BJ (cell line): Measurements from ENCODE around the gene FAM83G. TPM values are rescaled to one million over a fixed set of nuclear protein-coding genes. Genes with fewer than 3 reads are reported as not detected.

Experiments
- CTCF ChIA-PET: fragments of 350-600 bp; formaldehyde crosslinking; extraction: SDS; loops from one replicate; lab custom pipeline; 2021; ENCODE audit warnings: antibody characterized with exemption, inconsistent platforms; lab: Yijun Ruan, JAX
- POLR2A ChIA-PET: fragments of 300-600 bp; sonication (Branson Sonifier 250); formaldehyde crosslinking; extraction: SDS; loops from one replicate; lab custom pipeline; 2021; ENCODE audit warnings: antibody characterized with exemption; lab: Charles Lee
- DNase-seq: peaks from one replicate; pipeline ENCODE4 v3.0.0-alpha.2; 2011; ENCODE audit warnings: low read depth
- H3K27me3 ChIP-seq: 2 replicates; pipeline ENCODE4 v1.6.0; 2011; ENCODE audit warnings: low read length; ENCODE audit not compliant: control insufficient read depth, insufficient read depth
- H3K36me3 ChIP-seq: 2 replicates; pipeline ENCODE4 v1.5.1; 2011; ENCODE audit warnings: low read length; ENCODE audit not compliant: control insufficient read depth, insufficient read depth
- H3K4me3 ChIP-seq: 2 replicates; pipeline ENCODE4 v1.5.1; 2011; ENCODE audit warnings: low read depth, mild to moderate bottlenecking, control low read depth, low read length
- polyA plus RNA-seq: library from polyadenylated mRNA; depleted of rRNA; stranded (reverse); fragments of >200 nt; gene quantifications from 2 replicates; pipeline ENCODE4 v1.2.3, GENCODE V29; 2011
- TF ChIP-seq, protein P1 (sequence below): IDR thresholded peaks from 2 replicates; pipeline ENCODE4 v1.5.1; 2011; ENCODE audit warnings: low read depth, mild to moderate bottlenecking, control low read depth, inconsistent platforms, low read length, moderate library complexity; ENCODE audit not compliant: insufficient read depth

FAM83G gene
- polyA plus RNA-seq, 1 experiment: 10.3 TPM

DNA sequence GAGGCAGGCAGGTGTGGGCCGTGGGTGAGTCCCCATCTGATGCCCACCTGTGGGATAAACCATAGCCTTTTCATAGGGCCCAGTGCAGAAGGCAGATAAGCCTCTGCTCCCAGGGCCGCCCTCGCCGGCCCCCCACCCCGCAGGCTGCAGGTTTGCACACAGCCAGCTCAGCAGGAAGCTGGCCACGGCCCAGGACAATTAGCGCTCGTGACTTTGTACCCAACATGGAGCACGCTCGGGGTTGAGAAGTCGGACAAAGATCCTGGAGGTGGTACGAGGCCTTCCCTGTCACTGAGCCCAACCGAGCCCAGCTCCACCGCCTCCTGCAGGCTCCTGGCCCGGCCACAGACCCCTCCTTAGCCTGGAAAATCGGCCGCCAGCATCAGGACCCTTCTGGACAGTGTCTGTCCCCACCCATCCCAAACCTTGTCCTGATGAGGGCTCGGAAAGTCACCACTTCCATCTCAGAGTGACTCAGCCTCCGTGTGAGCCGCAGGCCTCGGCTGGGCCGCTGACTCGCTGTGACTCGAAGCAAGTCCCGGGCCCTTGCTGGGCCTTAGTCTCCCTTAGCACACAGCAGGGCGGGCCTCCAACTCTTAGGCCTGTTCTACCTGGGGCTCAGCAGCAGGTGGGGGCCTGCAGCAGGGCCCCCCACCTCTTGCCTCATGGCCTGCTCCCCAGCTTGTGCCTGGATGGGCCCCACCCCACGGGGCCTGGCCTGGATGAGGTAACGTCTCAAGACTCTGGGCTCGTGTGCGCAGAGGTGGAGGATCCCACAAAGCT, 22.7 kb downstream of the FAM83G start:
- H3K27me3 ChIP-seq: no peaks in the 10 kb centered on the region
- peaks cover 29% of the 10 kb centered on the region for H3K36me3 ChIP-seq
- no peak for DNase-seq
- CTCF ChIA-PET: interaction anchor here (1.0 to 2.0 kb wide), 2 partner anchors 11 to 22 kb away, joined by 3 to 4 read pairs; partner anchors contain the start of gene FAM83G
- POLR2A ChIA-PET: interaction anchor here (0.5 kb wide), 1 partner anchor 124 kb away, joined by 4 read pairs; the partner anchor contains the start of gene PRPSAP2
- no peak overlapping the region for H3K4me3 ChIP-seq
- TF ChIP-seq, protein P1, sequence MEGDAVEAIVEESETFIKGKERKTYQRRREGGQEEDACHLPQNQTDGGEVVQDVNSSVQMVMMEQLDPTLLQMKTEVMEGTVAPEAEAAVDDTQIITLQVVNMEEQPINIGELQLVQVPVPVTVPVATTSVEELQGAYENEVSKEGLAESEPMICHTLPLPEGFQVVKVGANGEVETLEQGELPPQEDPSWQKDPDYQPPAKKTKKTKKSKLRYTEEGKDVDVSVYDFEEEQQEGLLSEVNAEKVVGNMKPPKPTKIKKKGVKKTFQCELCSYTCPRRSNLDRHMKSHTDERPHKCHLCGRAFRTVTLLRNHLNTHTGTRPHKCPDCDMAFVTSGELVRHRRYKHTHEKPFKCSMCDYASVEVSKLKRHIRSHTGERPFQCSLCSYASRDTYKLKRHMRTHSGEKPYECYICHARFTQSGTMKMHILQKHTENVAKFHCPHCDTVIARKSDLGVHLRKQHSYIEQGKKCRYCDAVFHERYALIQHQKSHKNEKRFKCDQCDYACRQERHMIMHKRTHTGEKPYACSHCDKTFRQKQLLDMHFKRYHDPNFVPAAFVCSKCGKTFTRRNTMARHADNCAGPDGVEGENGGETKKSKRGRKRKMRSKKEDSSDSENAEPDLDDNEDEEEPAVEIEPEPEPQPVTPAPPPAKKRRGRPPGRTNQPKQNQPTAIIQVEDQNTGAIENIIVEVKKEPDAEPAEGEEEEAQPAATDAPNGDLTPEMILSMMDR: no peak

DNA sequence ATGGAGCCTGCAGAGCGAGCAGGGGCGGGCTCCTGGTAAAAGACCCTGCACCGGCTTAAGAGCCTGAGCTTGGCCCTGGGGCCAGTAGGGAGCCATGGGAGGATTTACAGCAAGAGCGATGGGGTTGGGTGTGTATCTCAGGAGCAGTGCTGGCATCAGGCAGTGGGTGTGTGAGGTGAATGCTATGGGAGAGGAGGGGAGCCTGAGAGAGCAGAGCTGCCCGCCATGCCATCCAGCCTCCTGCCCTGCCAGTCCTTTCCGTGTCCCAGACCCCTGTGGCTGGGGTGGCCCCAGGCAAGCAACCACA, 23.3 kb downstream of the FAM83G start:
- TF ChIP-seq, protein P1: no peak
- H3K4me3 ChIP-seq: no peak overlapping the region
- peaks cover 31% of the 10 kb centered on the region for H3K36me3 ChIP-seq
- ChIA-PET CTCF (interaction anchor here (1.0 kb wide), 1 partner anchor 10 kb away, joined by 3 read pairs; no protein-coding TSS in a partner anchor), POLR2A (no interaction called here)
- no peak for DNase-seq
- H3K27me3 ChIP-seq: no peaks in the 10 kb centered on the region

DNA sequence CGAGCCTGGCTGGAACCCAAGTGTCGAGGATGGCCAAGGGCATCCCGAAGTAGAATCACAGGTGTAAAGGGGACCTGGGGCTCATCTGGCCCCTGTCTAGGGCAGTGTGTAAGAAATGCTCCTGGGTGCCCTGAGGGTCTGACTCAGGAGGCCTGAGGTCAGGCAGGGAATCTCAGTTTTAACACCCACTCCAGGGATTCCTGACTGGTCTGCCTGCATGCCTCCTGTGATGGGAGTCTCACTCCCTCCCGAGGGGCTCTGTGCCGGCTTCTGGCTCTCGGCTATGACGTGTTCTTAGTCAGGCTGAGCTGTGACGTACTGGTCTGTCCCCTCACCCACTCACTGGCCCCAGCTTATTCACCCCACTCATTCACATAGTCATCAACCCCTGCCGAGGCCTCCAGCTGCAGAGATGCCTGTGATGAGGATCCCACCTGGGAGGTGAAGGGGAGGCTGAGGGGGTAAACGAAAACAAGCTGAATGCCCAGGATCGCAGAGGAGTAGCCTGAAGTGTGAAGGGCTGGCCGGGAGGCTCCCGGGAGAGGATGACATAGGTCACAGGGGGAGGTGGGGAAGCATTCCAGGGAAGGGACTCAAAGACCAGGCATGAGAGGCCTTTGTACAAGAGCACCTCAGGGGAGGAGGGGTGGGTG, 23.8 kb downstream of the FAM83G start:
- ChIA-PET POLR2A (no interaction called here), CTCF (interaction anchor here (1.0 to 1.1 kb wide), 2 partner anchors 10 to 11 kb away, joined by 3 to 4 read pairs; no protein-coding TSS in a partner anchor)
- no peak for DNase-seq
- peaks cover 31% of the 10 kb centered on the region for H3K36me3 ChIP-seq
- H3K4me3 ChIP-seq: no peak overlapping the region
- TF ChIP-seq, protein P1: no peak
- no peaks in the 10 kb centered on the region for H3K27me3 ChIP-seq

DNA sequence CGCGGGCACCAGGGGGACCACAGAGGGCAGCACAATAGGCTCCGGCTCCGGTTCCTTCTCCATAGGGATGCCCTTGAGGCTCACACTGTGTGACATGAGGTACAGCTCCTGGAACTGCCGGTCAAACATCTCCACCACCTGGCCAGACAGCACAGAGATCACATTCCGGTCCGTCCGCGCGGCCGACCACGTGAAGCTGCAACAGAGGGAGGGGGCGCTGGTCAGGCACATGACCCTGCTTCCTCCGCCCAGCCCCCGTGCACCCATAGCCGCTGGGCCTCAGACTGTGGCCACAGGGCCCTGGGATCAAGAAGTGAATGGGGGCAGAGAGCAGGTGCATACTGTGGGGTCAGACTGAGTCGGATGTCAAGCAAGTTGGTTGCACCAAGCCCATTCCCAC, 25.9 kb downstream of the FAM83G start:
- DNase-seq: no peak
- TF ChIP-seq, protein P1: no peak
- CTCF ChIA-PET: interaction anchor here (1.0 kb wide), 1 partner anchor 17 kb away, joined by 3 read pairs; no protein-coding TSS in a partner anchor
- Histone ChIP-seq H3K27me3 (no peaks in the 10 kb centered on the region), H3K36me3 (peaks cover 31% of the 10 kb centered on the region), H3K4me3 (no peak overlapping the region)
- POLR2A ChIA-PET: no interaction called here

DNA sequence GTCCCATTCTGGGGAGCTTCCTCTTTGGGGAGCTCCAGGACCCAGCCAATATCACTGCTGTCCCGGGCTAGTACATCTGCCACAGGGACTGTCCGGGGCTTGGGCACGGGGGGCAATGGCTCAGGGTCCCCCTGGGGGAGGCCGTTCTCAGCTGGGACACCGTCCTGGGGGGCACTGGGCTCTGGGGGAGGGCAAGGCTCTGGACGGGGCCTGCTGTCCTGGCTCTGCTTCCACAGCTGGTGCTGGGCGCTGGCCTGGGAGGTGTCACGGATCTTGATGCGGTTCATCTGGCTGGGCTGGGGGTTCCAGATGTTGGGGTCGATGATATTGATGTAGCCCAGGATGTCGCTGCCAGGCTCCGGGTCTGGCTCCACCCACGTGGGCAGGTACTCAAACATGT, 26.5 kb downstream of the FAM83G start:
- DNase-seq: no peak
- CTCF ChIA-PET: no interaction called here

More for the DNA sequence above, 26.5 kb downstream of the FAM83G start:
- TF ChIP-seq, protein P1: no peak
- no peak overlapping the region for H3K4me3 ChIP-seq
- peaks cover 33% of the 10 kb centered on the region for H3K36me3 ChIP-seq
- POLR2A ChIA-PET: no interaction called here
- H3K27me3 ChIP-seq: no peaks in the 10 kb centered on the region
